Measurements from ENCODE around the gene FGF12.

DNA sequence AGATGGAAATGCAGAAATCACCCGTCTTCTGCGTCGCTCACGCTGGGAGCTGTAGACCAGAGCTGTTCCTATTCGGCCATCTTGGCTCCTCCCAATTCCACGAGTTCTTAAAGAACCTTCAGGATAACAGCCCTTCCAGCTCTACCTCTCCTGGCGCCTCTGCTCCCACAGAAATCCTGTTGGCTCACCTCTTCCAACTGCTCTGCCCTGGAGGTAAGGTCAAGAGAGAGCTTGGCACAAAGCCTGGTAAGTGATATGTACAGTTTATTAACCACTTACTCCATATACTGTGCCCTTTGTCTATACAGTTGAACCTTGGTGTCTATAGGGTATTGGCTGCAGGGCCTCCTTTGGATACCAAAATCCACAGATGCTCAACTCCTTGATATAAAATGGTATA, 17.8 kb upstream of the FGF12 start:
- no peak for TF ChIP-seq ARNT (IDR thresholded peaks at IDR 0.05)
- no peak for TF ChIP-seq FOXM1 (IDR thresholded peaks at IDR 0.05; ENCODE audit: borderline replicate concordance)
- TF ChIP-seq SP1 (IDR thresholded peaks at IDR 0.05), result no peak
- TF ChIP-seq ZNF384 (IDR thresholded peaks at IDR 0.05), result no peak
- no peak for TF ChIP-seq ELF4 (IDR thresholded peaks at IDR 0.05)
- TF ChIP-seq BHLHE40 (IDR thresholded peaks at IDR 0.05; ENCODE audit: borderline replicate concordance), result no peak
- no peak for TF ChIP-seq TARDBP (IDR thresholded peaks at IDR 0.05)
- no peak for TF ChIP-seq NFRKB (IDR thresholded peaks at IDR 0.05)
- no peak for TF ChIP-seq L3MBTL2 (conservative IDR thresholded peaks at IDR 0.05)
- TF ChIP-seq FOXA1 (IDR thresholded peaks at IDR 0.05), result no peak
